Activated CD4-positive, alpha-beta T cell treated with anti-CD3 and anti-CD28 coated beads, Interleukin-2, Interleukin-4, amounts not matched to agents 100 ng/mL and 50 ng/mL, durations not matched to agents 16 hours and 8 hours (primary cell): ENCODE data around the gene CDYL2.

Experiments used
- DNase-seq: peaks from one replicate; pipeline ENCODE4 v3.0.0-alpha.2; 2020; ENCODE audit warnings: low spot score

The CDYL2 gene

DNA sequence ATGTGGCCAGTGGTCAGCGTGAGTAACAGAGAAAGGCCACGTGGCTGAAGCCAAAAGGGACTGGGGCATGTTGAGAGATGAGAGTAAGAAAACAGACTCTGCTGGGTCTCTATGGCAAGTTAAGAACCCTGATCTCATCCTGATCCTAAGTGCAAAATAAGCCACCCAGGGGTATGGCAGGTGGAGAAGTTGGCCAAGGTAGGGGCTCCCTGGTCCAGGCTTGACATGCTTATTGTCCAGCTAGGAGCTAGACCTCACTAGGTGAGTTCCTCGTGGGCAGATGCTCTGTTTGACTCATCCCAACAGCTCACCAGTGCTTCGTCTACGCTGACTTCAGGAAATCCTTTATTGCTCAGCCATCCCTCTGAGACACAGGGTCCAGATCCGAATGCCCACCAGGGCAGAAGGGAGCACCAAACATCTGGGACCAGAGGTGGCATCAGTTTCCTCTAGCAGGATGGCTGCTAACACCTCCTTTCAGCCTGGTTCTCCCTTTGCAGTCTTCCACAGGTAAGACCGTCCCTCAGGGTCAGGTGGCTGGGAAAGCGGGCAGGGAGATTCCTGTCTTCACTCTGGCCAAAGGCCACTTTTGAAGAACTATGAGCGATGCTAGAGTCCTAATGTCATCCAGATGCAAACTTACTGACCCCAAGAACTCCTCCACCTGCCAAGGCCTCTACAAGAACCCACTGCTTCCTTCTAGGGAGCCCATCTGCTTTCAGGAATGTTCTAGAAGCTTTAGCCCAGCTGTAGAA, 99.5 kb downstream of the CDYL2 start:
- no peak for DNase-seq

DNA sequence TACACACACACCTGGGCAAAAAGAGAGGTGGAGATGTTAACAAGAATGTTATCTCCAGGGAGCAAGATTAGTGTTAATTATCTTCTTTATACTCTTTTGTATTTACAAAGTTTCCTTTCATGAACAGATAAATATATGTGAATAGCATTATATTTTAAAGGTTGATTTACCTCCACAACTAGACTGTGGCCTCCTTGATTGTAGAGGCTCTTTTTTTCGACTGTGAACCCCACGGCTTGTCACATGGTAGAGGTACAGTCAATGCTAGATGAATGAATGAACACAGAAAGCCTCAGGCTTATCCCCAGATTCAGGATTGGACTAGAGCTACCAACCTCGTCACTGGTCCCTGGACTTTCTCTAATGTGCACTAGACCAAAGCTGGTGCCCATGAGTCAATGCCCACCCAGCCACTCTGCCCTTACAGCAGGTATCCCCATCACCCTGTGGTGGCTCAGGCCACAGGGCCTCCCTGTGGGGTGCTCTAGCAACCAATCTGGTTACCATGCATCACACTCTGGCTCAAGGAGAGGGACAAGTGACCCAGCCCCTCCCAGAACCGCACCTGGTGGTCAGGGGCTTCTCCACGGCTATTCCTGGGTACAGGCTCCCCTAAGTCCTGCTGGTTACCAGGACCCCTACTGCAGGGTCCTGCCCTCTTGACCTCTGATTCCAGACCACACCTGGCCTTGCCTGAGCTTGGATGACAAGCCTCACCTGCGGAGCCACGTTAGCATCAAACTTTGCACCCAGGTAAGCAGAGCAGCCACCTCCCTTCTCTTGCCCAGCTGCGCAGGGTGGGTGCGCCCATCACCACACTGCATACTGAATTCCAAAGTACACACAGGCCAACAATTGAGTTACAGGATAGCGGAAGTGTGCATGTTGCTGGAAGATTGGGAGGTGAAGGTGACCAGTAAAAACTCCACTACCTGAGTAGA, 101.0 kb downstream of the CDYL2 start:
- DNase-seq: no peak

DNA sequence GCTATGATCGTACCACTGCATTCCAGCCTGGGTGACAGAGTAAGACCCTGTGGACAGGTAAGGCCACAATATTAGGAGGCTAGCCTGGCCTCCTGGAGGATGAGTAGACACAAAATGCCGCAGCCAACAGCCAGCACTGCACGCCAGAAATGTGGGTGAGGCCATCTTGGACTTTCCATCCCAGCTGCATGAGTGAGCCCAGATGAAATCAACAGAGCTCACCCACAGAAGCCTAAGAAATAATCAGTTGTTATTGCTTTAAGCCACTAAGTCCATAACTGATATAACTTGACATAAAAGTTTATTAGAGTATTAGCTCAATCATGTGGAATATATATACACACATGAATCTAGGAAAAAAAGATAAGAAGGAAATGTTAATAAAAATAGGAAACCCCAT, 101.7 kb downstream of the CDYL2 start:
- DNase-seq: no peak

DNA sequence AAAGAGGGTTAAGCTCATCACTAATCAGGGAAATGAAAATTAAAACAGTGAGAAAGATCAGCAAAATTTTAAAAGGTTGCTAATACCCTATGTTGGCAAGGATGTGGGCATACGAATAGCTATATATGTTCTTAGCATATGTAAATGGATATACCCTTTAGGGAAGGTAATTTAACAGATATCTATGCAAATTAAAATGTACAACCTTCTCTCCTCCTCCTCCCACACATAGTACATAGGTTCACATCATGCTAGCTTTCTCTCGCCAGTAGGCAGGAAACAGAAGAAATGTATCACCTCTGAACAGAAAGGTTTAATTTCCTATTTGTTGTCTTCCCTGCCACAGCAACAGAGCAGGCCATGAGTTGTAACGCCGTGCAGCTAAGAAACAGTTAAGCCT, 103.8 kb downstream of the CDYL2 start:
- no peak for DNase-seq

DNA sequence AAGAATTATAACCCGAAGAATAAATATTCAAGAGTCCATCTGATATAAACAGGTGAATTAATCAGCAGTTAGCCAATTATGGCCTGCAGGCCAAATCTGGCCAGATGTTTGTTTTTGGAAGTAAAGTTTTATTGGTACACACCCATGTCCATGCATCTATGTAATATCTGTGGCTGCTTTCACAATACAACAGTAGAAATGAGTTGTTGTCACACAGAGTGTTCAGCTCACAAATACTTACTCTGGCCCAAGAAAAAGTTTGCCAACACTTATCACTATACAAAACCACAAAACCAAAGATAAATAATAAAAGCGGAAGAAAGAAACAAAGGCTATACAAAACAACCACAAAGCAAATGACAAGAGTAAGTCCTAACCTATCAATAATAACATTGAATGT, 109.4 kb downstream of the CDYL2 start:
- DNase-seq: no peak

DNA sequence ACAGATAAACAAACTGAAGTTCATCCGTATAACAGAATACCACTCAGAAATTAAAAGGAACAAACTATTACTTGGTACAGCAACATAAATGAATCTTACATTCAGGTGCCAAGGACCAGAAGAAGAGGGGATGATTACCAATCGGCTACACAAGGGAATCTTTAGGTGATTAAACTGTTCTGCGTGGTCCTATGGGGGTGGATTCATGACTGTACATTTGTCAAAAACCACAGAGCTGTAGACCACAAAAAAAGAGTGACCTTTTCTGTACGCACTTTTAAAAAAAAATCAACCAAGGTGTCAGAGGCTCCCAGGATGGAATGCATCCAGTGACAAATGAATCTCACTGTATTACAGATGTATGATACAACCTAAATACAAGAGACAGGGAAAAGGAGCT, 110.8 kb downstream of the CDYL2 start:
- DNase-seq: no peak

DNA sequence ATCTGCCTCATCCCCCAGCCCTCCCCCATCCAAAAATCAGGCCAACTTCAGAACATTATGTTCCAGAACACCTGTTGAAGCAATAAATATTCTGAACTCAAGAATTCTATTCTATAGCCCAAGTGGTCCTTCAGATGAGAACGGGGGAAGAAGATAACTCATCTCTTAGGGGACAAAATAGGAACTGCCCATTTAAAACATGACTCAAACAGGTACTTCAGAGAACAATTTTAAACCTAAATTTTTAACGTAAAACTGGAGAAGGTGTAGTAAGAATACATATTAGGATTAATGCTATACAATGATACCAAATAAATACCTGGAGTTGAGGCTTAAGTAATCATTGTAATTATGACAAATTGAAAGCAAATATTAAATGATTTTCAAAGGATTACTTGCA, 112.1 kb downstream of the CDYL2 start:
- no peak for DNase-seq

DNA sequence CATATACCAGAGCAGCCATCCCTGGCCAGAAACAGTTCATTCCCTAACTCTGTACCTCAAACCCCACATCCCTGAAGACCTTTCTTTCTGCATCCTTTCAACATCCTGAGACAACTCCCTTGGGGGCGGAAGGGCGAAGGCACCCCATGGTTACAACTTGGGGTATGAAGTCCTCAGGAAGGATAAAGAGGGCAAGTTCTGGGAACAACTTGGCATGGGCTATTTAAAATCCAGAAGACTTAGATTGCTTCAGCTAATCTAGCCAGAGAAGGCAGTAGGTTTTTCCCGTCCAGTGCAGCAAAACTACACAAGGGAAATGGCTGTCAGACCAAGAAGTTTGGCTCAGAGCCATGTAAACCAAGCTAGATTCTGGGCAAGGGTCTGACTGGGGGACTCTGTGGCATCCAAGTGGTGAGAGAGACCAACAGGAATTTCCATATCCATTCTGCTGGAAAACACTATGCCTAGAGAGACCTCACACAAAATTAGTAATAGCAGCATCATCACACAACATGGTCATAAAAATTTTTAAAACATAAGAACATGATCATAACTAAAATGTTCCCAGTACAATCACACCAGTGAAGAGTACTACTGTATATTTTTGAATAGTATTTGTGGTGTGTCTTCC, 113.2 kb downstream of the CDYL2 start:
- no peak for DNase-seq

DNA sequence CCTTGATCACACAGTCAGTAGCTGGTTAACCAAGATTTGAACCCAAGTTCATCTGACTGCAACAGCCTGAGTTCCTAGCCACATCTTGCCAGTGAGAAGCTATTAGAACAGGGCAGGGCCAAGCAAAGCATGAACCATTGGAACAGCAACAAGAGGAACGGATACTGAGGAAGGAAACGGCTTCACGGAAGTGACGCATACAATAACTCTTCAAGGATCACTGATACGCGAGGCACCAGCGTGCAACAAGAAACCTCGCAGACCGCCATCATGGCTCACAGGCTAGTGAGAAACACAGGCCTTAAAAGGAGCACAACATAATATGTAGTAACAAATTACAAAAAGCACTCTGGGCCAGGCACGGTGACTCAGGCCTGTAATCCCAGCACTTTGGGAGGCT, 114.9 kb downstream of the CDYL2 start:
- no peak for DNase-seq

DNA sequence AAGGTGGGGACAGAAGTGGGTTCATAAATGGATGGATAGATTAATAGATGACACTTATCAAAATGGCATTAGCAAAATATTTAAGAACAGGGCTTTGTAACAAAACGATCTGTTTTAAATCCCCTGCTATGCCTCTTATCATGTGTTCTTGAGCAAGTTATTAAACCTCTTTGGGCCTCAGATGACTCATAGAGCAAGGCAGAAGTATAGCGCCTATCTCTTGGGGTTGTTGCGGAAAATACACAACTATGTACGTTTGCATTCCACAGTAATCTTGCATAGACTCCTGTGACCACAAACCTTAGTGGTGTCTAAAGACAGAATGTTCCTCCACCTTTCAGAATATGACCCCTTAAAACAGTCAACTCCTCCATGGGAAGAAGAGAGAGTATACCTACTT, 116.8 kb downstream of the CDYL2 start:
- DNase-seq: no peak

DNA sequence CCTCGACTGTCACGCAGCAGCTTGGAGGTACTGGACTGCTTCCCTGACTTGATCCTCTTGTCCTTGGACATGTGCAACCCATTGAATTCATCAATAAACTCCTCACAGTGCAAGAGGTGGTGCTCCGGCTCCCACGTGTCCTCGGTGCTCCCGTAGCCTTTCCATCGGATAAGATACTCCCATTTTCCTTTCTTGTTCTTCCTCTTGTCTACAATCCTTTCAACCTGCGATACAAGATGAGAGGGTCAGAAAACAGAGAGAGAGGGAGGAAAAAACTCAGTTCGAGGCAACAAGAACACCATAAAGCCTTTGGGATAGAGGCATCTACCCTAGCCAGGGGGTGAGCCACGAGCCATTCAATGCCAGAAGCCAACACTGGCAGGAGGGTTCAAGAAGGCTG, 119.5 kb downstream of the CDYL2 start:
- DNase-seq: no peak

DNA sequence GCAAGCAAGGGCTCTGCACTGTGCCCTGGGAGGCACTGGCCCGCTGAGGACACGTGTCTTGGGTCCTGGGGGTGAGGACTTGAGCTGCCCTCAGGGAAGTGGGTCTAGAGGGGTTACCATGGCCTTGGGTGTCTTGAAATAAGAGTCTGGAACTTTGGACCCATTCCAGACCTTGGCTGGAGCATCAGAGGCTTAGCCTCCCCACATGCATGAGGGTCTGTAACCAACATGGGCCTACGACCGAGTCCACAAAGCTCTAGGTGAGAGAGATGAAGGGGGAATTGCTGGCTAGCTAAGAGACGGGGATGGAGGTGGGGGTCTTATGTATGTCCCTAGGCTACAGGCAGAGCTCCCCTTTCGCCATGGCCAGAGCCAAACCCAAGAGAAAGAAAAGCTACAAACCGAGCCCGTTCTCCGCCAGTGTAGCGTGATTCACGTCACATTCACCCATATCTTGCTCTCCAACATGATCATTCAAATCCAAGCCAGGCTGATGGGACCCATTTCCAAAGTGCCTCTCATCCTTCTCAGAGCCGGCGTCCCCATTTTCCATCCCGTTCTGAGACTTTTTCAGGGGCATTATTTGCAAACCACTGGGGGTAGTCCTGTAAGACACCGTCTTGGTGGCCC, 120.1 kb downstream of the CDYL2 start:
- no peak for DNase-seq

DNA sequence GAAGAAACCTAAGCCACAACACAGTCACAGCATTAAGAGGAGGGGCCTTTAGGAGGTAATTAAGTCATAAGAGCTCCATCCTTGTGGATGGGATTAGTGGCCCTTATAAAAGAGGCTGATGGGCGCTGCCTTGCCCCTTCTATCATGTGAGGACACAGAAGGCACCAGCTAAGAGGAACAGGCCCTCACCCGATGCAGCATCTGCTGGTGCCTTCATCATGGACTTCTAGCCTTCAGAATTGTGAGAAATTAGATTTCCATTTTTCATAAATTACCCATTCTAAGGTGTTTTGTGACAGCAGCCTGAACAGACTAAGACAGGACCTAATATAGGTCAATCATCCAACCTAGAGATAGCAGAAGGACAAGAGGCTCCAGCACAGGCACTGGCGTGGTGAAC, 120.8 kb downstream of the CDYL2 start:
- no peak for DNase-seq

DNA sequence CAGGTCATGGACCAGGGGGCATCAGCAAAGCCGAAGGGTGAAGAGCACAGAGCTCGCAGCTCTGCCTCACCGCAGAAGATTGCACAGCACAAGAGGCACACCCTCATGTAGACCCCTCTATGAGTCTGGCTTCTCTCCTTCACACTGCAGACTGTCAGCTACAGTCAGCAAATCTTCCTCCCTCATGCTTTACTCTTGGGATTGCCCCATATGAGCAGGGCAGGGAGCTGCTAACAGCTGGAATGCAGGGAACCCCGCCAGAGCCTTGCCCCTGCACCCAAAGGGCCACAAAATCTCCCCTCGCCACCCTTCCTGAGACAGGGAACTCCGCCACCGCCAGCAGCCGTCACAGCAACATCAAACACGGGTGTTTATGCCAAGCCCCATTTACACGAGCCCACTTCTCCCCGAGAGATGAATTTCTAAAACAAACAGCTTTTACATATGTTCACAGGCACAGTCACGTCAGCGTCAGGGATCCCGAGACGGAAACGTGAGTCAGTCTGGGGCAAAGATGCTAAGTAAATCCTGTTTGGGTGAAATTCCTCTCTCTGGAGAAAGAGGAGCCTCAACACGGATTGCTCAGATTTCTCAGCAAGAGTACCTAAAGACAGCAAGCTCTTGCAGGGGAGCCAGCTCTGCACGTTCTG, 121.9 kb downstream of the CDYL2 start:
- no peak for DNase-seq

DNA sequence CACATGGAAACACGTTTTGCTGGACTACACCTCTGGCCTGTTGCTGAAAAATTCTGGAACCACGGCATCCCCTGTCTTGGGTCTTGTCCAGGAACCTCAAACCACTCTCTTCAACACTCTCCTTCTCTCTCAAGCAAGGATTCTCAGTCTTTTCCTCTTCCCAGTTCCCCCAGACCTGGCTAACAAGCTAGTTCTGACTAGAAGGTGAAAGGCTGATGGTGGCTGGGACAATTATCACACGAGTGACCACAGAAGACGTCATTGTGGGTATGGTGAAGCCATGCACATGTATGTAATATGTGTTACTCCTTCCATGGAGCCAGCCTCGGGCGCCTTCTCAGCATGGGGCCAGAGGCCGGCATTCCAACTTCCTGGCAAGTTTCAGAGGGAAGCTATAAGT, 123.0 kb downstream of the CDYL2 start:
- DNase-seq: no peak

DNA sequence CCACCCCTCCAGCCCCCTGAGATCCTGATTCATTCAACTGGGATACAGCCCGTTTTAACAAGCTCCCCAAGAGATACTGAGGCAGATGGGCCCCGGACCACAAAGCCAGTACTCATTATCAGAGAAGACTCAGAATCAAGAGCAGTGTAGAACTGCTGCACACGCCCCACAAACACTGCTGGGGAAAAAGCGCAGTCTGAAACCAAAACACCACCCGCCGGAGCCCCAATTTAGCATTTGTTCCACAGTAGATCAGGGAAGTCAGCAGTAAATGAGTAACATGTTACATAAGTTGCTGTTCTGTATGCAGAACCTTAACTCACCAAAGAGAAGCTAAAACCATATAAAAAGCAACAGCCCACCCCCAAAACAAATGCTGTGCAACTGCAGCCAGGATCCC, 123.6 kb downstream of the CDYL2 start:
- DNase-seq: no peak

DNA sequence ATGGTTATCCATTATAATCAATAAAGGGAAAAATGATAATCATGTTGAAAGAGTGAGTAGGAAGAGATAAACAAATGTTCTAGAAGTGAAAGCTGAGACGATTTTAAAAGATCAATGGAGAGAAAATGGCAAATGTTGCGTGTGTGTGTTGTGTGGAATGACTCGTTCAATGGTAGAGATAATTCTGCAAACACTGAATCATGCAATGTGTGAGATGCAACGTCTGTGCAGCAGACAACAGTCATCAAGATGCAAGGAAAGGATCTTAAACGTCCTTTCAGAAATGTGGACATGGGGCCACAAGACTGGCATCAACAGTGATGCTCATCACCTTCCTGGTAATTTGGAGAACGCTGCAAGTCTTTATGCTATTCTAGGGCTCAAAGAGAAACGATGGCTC, 124.4 kb downstream of the CDYL2 start:
- DNase-seq: no peak

DNA sequence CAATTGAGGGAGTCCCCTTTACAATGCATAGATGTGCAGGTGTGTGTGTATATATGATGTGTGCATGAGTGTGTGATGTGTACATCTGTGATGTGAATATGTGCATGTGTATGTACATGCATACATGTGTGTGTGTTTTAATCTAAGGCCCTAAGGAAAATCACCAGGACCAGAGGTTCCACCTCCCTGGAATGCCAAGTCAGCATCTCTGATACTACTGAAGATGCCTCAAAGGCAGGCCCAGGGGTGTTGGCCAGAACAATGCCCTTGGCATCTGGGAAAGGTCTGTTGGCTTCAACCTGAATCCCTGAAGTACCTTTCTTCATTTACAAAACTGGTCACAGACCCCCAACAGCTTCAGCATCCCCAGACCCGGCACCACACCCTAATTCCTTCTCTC, 129.5 kb downstream of the CDYL2 start:
- DNase-seq: no peak

DNA sequence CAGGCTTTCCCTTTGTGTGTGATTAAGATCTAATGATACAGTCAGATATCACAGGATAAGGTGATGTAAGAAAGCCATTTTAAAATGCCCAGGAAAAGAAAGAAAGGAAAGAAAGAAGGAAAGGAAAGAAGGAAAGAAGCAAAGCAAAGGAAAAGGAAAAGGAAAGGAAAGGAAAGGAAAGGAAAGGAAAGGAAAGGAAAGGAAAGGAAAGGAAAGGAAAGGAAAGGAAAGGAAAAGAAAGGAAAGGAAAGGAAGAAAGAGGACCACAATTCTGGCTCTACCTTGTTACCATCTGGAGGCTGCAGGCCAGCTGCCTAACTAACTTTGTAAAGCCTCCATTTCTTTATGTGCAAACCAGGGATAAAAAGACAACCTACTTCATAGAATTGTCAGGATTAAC, 132.0 kb downstream of the CDYL2 start:
- no peak for DNase-seq

DNA sequence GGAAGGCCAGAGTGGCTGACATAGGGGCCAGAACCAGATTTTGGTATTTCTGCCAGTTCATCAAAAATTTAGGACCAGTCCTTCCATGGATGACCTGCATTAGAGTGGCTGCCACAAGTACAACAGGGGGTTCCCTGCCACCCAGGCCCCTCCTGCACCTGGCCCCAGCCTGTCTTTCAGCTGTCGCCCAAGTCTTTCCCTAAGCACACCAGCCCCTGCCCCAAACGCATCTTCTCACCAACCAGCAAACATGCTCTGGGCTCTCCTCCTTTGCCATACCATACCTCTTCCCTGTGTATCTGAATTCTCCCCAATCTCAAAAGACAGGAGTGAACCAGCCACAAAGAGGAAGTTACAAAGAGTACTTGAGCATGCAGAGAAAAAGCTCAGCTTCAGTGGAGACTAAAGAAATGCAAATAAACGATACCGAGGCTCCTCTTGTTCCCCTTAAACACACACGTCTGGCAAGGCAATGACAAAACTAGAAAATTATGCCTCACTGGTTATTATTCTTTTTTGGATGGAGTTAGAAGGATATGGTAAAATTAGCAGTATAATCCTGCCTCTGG, 133.0 kb downstream of the CDYL2 start:
- no peak for DNase-seq

DNA sequence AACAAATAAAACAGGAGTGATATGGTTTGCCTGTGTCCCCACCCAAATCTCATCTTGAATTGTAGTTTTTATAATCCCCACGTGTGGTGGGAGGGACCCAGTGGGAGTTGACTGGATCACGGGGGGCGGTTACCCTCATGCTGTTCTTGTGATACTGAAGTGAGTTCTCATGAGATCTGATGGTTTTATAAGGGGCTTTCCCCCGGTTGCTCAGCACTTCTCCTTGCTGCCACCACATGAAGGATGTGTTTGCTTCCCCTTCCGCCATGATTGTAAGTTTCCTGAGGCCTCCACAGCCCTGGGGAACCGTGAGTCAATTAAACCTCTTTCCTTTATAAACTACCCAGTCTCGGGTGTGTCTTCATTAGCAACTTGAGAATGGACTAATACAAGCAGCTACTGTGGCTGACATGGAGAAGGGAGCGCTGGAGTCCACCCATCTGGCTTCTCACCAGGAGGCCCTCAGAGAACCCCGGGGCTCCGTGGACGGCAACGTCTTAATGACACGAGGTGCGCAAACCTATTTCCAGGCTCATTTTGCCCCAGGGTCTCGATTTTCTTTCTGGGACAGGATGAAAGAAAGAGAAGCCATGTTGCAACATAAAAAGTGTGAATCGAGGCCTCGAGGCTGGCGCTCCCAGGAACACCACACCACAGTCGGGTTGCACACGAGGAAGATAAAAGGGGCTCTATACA, 134.1 kb downstream of the CDYL2 start:
- DNase-seq: peak; percentile 10
